ENCODE data around the gene SYT5. TPM values are rescaled to one million over a fixed set of nuclear protein-coding genes. Genes with fewer than 3 reads are reported as not detected.
"Not testable (repeated sequence)": the region's sequence is repeated elsewhere in the genome, so short reads cannot be mapped to it uniquely, and the experiment has no call there.

Gene SYT5
- total RNA-seq, 2 donors from 2014 or later = 4.3 TPM; not detected in 1

- Histone ChIP-seq H3K36me3 (no peaks in the 10 kb centered on the region), H3K27ac (no peak overlapping the region), H3K4me3 (no peak overlapping the region), H3K4me1 (replicated peaks) (no peaks in the 10 kb centered on the region), H3K27me3 (replicated peaks; ENCODE audit: insufficient read depth) (no peaks in the 10 kb centered on the region), H3K9me3 (no peaks in the 10 kb centered on the region)
- WGBS = 33% methylated on average over 28 of the region's 29 CpGs
- intact Hi-C loops (cut with DNase I) = no loop called here
- peak; percentile 66 for TF ChIP-seq POLR2A (IDR thresholded peaks at IDR 0.05)
- TF ChIP-seq POLR2AphosphoS5 (IDR thresholded peaks at IDR 0.05) = no peak
- no peak for DNase-seq (ENCODE audit: low spot score)
Observed at GRCh38 chr19:55206664-55207500, 26.8 kb upstream of the SYT5 start.

GRCh38 chr19:55202199-55202598, 22.1 kb upstream of the SYT5 start:
- H3K9me3 ChIP-seq; intact Hi-C loops (cut with DNase I); H3K4me3 ChIP-seq; H3K36me3 ChIP-seq; H3K27ac ChIP-seq; H3K27me3 ChIP-seq (replicated peaks; ENCODE audit: insufficient read depth); H3K4me1 ChIP-seq (replicated peaks); DNase-seq (ENCODE audit: low spot score): not testable (repeated sequence)
- 68% methylated on average over 10 of the region's 10 CpGs for WGBS

GRCh38 chr19:55199620-55200204, 19.6 kb upstream of the SYT5 start:
- no peaks in the 10 kb centered on the region for H3K9me3 ChIP-seq
- no peaks in the 10 kb centered on the region for H3K27me3 ChIP-seq (replicated peaks; ENCODE audit: insufficient read depth)
- DNase-seq (ENCODE audit: low spot score) = no peak
- H3K36me3 ChIP-seq = no peaks in the 10 kb centered on the region
- WGBS = 68% methylated on average over 5 of the region's 5 CpGs
- H3K27ac ChIP-seq = no peak overlapping the region
- H3K4me3 ChIP-seq = no peak overlapping the region
- H3K4me1 ChIP-seq (replicated peaks) = no peaks in the 10 kb centered on the region
- TF ChIP-seq POLR2A (IDR thresholded peaks at IDR 0.05) (no peak), CTCF (IDR thresholded peaks at IDR 0.05) (no peak), POLR2AphosphoS5 (IDR thresholded peaks at IDR 0.05) (no peak)
- intact Hi-C loops (cut with DNase I) = no loop called here

GRCh38 chr19:55198651-55199050, 18.6 kb upstream of the SYT5 start:
- TF ChIP-seq CTCF (IDR thresholded peaks at IDR 0.05) (no peak), POLR2A (IDR thresholded peaks at IDR 0.05) (no peak), POLR2AphosphoS5 (IDR thresholded peaks at IDR 0.05) (no peak)
- no peak for DNase-seq (ENCODE audit: low spot score)
- intact Hi-C loops (cut with DNase I) = no loop called here
- Histone ChIP-seq H3K27ac (no peak overlapping the region), H3K36me3 (no peaks in the 10 kb centered on the region), H3K4me1 (replicated peaks) (no peaks in the 10 kb centered on the region), H3K27me3 (replicated peaks; ENCODE audit: insufficient read depth) (no peaks in the 10 kb centered on the region), H3K9me3 (no peaks in the 10 kb centered on the region), H3K4me3 (no peak overlapping the region)
- WGBS = 43% methylated on average over 5 of the region's 5 CpGs

GRCh38 chr19:55197528-55197927, 17.4 kb upstream of the SYT5 start:
- Histone ChIP-seq H3K9me3 (no peaks in the 10 kb centered on the region), H3K4me3 (no peak overlapping the region), H3K27me3 (replicated peaks; ENCODE audit: insufficient read depth) (no peaks in the 10 kb centered on the region), H3K27ac (no peak overlapping the region), H3K36me3 (no peaks in the 10 kb centered on the region), H3K4me1 (replicated peaks) (no peaks in the 10 kb centered on the region)
- intact Hi-C loops (cut with DNase I) = no loop called here
- DNase-seq (ENCODE audit: low spot score) = no peak
- no peak for TF ChIP-seq POLR2A (IDR thresholded peaks at IDR 0.05)
- no peak for TF ChIP-seq CTCF (IDR thresholded peaks at IDR 0.05)
- TF ChIP-seq POLR2AphosphoS5 (IDR thresholded peaks at IDR 0.05) = no peak
- 54% methylated on average over 4 of the region's 4 CpGs for WGBS

- H3K27me3 ChIP-seq (replicated peaks; ENCODE audit: insufficient read depth) = no peaks in the 10 kb centered on the region
- no peaks in the 10 kb centered on the region for H3K36me3 ChIP-seq
- no peak for DNase-seq (ENCODE audit: low spot score)
Observed at GRCh38 chr19:55196803-55197202, 16.7 kb upstream of the SYT5 start.

More at GRCh38 chr19:55196803-55197202, 16.7 kb upstream of the SYT5 start:
- no peak overlapping the region for H3K4me3 ChIP-seq
- no peak for TF ChIP-seq POLR2A (IDR thresholded peaks at IDR 0.05)
- no peaks in the 10 kb centered on the region for H3K4me1 ChIP-seq (replicated peaks)
- no peaks in the 10 kb centered on the region for H3K9me3 ChIP-seq
- intact Hi-C loops (cut with DNase I) = no loop called here
- WGBS = 88% methylated on average over 10 of the region's 10 CpGs
- H3K27ac ChIP-seq = no peak overlapping the region

All from prostate gland (tissue), 2 donors.